Measurements from ENCODE around the gene SCMH1.

SCMH1 gene

GRCh38 chr1:41003640-41004220, 238.4 kb downstream of the SCMH1 start (continued):
- TF ChIP-seq SALL2 (tag by site-specific recombination; IDR thresholded peaks at IDR 0.05; ENCODE audit: borderline replicate concordance) (no peak), SCRT2 (tag by site-specific recombination; IDR thresholded peaks at IDR 0.05) (no peak), ZBTB8A (tag by site-specific recombination; IDR thresholded peaks at IDR 0.05) (no peak), ELK4 (IDR thresholded peaks at IDR 0.05; ENCODE audit: borderline replicate concordance, low read depth, low read length) (no peak), ZNF140 (tag by site-specific recombination; IDR thresholded peaks at IDR 0.05) (no peak), ZBTB11 (tag by site-specific recombination; conservative IDR thresholded peaks at IDR 0.05; ENCODE audit: low read depth) (no peak), ZNF184 (tag by site-specific recombination; IDR thresholded peaks at IDR 0.05) (no peak), ZNF670 (tag by site-specific recombination; IDR thresholded peaks at IDR 0.05; ENCODE audit: low read depth) (no peak), BCL11A (tag by site-specific recombination; IDR thresholded peaks at IDR 0.05; ENCODE audit: low read depth) (no peak), ZNF645 (tag by site-specific recombination; IDR thresholded peaks at IDR 0.05) (no peak), ZNF488 (tag by site-specific recombination; IDR thresholded peaks at IDR 0.05) (no peak), ZNF423 (tag by site-specific recombination; IDR thresholded peaks at IDR 0.05) (no peak; the same call in 1 of the 2 replicates), ZNF449 (tag by site-specific recombination; IDR thresholded peaks at IDR 0.05) (no peak; the same call in 1 of the 2 replicates), CTCF (tag by site-specific recombination; IDR thresholded peaks at IDR 0.05) (peak; percentile 77), MYNN (tag by site-specific recombination; IDR thresholded peaks at IDR 0.05; ENCODE audit: borderline replicate concordance) (no peak), WT1 (tag by site-specific recombination; IDR thresholded peaks at IDR 0.05) (peak; percentile 77), ZNF791 (tag by site-specific recombination; IDR thresholded peaks at IDR 0.05) (no peak), ZNF112 (tag by site-specific recombination; IDR thresholded peaks at IDR 0.05) (no peak), KLF9 (tag by site-specific recombination; IDR thresholded peaks at IDR 0.05; ENCODE audit: low read depth) (no peak), TSHZ1 (tag by site-specific recombination; IDR thresholded peaks at IDR 0.05; ENCODE audit: borderline replicate concordance) (no peak), ZNF777 (tag by site-specific recombination; IDR thresholded peaks at IDR 0.05; ENCODE audit: borderline replicate concordance) (no peak), ZSCAN30 (tag by site-specific recombination; IDR thresholded peaks at IDR 0.05) (no peak; the same call in 1 of the 2 replicates), ZNF623 (tag by site-specific recombination; IDR thresholded peaks at IDR 0.05) (no peak), ZNF830 (tag by site-specific recombination; IDR thresholded peaks at IDR 0.05; ENCODE audit: low read depth) (no peak), ZNF571 (tag by site-specific recombination; IDR thresholded peaks at IDR 0.05) (no peak), ZFHX2 (tag by site-specific recombination; conservative IDR thresholded peaks at IDR 0.05) (no peak), ZNF544 (tag by site-specific recombination; IDR thresholded peaks at IDR 0.05) (no peak)
